ENCODE results near the gene DMD.

The DMD gene

DNA sequence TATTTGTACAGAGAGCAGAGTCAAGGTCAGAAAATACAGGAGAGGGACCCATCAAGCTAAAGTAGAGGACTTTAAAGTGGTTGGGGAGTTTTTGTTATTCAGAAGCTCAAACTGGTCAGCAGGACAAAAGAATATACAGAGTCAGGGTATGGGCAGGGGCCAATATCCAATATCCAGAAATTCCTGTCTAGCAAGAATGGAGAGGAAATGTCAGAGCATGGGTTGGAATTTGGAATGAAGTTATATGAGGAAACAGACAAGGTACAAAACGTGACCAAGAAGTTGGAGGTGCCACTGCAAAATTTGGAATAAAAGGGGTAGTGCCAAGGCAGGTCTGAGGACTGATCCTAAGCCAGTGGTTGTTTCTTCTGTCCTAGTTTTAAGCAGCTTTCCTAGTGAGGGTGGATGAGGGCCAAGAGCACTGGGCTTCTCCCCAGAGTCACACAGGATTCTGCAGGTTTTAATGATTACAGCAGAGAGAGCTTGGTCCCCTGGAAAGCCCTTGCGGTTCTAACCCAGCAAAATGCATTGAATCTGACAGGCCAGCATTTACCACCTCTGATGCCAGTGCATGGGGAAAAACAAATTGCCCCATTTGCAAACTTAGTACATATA is 1834.8 kb downstream of the DMD start:
- no peak for DNase-seq

DNA sequence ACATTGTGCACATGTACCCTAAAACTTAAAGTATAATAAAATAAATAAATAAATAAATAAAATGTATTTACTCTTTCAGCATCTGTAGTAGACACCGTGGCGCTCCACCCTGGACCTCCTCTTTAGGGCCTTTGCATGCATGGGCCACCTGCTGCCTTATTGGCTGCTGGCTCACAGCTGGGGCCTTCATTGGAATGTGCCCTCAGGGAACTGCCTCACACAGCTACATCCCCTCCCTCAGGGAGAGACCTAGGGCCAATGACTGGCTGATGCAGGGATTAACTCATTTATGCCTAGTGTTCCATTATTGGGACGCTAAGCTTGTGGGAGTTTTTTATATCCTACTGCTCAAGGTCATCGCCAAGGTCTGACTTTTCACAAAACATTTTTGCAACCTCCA is 1836.6 kb downstream of the DMD start:
- DNase-seq = no peak

DNA sequence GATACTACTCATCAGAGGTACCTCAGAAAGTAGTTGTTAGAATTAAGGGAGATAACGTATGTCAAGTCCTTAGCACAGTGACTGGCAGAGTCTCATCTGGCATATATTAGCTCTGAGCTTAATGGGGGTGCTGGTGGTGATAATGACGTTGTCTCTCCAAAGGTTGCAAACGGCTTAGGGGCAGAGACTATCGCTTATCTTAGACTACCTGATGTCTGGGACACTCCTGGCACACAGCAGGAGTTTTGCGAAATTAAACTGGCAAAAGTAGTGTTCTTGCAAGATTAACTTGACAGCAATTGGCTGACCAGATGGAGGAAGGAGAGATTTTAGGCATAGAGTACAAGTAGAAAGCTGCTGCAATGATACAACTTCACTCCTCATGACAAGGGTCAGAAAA is 1839.4 kb downstream of the DMD start:
- DNase-seq = no peak

DNA sequence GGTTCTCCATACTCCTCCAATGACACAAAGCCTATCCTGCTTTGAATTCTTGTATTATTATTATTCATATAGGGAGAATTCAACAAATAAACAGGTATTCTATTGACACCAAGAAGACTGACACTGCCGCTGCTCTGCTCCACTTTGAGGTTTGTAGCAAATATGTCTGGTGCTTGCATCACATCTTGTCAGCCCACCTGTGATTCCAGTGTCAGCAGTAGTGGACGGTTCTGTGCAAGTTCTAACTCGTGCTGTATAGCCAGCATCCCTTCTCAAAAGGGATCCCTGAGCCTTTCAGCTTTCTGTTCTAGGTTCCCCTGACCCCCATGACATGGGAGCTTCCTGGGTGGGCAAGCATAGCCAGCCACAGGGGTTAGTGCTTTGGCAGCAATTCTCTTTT is 1843.5 kb downstream of the DMD start:
- no peak for DNase-seq

DNA sequence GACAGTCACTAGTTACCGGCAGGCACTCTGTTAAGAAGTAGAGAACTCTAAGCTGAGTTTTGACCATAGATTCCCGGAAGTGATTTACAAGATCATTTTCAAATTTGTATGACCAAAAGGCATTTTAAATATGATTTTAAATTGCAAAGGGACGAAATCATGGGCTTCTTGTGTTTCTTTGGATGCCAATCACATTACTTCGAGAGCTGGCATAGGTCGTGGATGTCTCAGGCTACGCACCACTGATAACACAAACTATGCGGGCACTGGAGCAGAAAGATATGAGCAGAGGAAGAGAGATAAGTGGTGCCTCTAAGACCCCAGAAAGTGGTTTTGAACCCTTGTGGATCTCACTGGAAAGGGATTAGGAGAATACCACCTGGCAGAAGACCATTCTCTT is 1845.3 kb downstream of the DMD start:
- no peak for DNase-seq

DNA sequence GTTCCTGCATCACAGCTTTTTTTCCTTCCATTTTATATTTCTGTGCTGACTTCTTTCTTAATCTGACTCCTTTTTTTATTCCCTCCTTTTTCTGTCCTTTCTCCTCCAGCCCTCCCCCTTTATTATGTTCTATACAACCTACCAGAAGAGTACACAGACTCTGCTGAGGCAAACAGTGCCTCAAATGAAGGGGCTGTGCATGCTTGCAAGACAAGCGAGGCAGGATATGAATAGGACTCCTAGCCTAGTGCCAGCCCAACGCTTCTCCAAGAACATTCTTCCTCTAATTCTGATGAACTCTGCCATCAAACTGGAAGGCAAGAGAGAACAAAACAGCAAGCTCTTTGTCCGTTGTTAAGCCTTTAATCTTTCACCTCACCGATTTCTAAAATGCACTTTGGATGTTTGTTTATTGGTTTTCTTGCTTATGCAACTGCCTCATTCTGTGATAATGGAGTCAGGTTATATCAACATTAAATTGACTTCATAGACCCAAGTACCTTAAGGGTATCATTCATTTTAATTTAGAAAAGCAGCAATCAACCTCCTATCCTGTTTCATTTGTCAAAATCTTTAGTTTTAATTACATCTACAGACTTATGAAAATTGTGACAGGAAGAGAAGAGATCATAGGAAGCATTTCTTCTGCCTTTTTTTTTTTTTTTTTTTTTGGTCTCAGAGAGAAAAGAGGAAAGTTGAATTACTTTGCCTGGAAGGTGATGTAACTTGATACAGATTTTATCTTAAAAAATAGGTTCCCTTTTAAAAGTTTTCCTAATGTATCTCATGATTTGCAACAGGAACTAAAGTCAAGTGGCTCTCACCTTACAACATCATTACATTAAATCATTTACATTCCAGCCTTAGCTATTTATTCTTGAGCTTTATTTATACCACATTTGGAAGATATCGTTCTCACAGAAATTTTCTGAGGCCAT is 1854.8 kb downstream of the DMD start:
- no peak for DNase-seq

DNA sequence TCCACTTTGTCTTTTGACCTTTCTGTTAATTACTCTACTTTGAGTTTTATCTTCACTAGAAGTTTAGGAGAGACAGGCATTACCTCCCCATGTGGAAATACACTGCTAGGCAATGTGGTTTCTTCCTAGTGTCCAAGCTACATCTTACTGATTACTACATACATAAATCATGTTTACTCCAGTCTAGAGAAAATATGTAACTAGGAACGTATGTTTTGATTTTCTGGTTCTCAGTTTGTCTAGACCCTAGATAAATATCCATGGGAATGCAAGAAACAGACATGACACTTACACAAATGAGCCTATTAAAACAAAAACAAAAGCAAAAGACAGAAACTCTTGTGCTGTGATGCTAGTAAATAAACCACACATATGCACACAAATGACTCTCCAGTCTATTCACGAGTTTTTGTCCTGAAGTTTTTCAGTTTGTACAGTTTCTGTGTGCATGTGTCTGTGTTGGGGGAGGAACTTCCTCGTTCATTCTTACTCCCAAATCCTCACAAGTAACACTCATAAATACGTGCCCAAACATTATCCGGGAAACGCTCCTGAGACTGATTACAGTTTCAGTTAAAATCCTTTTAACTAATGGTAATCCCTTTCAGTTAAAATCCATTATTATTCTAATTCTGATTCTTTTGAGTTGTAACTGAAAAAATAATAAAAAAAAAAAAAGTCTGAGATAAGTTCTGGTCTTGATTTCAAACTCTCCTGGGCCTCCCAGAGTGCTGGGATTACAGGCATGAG is 1856.0 kb downstream of the DMD start:
- DNase-seq = no peak

DNA sequence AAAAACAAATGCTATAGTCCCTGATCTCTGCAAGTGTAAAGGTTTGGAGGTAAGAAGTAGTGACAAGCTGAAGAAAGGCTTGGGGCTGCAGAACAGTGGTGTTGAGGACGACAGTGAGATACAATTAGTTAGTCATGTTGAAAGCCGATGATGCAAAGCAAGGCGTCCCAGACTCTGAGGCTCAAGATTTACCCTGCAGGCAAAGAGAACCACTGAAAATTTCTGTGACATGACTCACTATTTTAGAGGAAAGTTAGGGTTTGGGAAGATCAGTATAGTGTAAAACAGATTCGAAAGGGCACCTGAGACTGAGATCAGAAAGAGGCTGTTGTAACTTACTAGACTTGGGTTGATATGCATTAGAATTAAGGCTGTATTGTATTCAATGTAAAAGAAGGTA is 1858.3 kb downstream of the DMD start:
- no peak for DNase-seq

DNA sequence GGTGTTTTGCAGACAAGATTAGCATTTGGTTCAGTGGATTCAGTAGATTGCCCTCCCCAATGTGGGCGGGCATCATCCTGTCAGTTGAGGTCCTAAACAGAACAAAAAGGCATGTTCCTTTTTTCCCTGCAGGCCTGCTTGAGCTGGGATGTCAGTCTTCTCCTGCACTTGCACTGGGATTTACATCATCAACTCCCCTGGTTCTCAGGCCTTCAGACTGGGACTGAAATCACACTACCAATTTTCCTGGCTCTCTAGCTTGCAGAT is 1860.6 kb downstream of the DMD start:
- DNase-seq = no peak

DNA sequence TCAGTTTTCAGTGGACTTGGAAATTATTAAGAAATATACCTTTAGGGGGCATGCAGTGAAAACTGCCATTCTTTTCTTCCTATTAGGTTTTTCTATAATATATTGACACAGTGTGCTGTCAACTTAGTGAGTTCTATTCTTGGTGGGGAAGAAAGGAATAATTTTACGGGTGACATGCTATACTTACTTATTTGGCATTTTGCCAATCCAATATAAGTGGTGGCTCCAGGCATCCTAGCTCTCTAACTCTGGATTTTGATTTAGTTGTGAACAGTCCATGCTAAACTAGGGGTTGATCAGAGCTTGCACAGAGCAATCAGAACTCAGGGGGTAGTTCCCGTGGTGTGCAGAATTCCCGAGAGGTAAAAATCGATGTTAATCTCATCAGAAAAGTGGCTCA is 1861.8 kb downstream of the DMD start:
- DNase-seq = no peak

DNA sequence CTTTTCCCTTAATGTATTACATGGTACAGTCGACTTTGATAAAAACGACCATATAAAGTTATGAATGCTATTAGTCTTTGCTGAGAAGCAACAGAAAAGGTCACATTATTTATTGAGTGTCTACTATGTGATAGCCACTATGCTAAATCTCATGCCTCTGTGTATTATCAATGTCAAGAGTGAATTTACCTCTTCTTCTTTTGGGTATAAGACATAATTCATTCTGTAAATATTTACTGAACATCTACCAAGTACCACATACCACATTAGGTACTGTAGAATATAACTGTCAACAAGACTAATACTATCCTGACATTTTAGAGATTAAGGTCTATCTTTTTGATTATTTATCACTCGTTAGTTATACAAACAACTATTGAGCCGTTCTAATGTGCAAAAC is 1870.8 kb downstream of the DMD start:
- no peak for DNase-seq

DNA sequence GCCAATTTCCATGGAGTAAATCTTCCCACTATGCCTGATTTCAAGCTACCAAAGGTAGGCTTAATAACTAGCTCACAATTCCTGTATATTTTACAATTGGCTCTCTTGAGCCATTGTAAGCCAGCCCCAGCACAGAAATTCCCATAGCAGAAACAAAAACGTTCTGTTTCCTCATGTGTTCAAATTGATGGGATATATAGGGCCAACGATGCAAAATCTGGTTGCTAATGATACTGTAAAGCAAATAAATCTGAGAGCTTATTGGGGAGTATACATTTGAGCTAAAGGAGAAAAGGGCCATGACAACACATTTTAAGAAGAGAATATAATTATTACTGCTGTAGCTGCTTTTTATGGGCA is 1872.4 kb downstream of the DMD start:
- no peak for DNase-seq

DNA sequence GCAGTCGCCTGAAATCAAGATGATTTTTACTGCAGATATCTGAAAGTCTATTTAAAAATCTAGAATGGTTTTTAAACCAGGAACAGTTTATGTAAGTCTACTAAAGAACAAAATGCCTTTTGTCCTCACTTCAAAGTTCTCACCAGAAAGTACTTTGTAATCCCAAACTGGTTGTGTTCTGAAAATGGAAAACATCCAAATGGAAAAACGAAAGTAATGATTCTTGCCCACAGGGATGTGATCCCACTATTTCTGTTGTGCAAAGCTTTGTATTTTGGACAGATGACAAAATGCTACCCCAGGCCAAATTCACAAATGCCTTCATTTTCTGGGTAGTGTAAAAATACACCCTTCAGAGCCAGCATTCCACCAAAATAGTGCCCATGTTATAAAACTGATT is 1874.0 kb downstream of the DMD start:
- DNase-seq = no peak

DNA sequence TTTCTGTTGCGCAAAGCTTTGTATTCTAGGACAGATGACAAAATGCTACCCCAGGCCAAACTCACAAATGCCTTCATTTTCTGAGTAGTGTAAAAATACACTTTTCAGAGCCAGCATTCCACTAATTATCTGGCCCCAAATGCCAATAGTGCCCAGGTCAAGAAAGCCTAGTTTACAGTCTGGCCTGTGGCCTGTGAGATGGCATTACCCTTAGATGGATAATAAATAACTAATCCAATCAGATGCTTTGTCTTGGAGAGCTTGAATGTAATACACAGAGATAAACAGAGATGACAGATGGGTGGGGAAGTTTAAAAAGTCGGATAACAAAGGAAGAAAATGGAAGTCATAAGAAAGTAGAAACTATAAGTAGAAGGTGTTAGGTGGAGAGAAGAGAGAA is 1874.9 kb downstream of the DMD start:
- no peak for DNase-seq

DNA sequence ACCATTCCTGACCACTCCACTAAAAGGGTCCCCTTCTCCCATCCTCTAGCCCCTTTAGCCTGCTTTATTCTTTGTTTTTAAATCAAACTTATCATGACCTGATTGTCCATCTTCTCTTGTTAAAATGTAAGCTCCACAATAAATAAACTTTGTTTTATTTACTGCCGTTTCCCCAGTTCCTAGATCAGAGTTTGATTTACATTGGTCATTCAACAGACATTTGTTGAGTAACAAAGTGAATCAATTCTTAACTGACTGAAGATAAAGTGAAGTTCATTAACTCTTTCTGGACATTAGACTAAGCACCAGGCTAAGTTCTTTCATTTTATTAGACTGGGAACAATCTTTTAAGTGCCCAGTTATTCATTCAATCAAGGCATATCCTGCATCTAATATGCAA is 1876.4 kb downstream of the DMD start:
- no peak for DNase-seq

DNA sequence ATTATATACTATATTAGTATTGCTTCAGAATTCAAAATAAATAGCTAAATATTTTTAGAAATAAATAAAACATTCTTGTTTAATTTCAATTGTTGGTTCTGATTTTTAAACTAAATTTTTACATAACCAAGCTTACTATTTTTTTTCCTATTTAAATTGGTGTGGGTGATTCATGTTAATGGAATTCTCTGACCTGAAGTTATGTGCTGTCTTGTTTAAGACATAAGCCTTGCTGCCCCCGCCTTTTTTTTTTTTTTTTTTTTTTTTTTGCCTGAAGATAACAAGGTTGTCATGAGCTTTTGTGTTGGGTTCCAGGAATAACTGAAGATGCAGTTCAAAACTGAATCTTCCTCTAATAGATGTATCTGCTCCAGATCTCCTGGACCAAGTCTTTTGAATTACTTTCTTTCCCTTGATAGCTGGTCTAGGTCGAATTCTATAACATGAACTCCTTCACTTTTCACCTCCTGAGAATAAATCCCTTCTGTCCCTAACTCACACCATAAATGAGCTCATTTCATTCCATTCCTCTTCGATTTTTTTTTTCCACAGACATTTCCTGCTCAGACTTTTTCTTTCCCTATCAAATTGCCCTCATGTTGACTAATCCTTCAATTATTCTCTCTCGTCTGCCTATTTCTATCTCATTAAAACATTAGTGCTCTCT is 1878.1 kb downstream of the DMD start:
- DNase-seq = no peak

DNA sequence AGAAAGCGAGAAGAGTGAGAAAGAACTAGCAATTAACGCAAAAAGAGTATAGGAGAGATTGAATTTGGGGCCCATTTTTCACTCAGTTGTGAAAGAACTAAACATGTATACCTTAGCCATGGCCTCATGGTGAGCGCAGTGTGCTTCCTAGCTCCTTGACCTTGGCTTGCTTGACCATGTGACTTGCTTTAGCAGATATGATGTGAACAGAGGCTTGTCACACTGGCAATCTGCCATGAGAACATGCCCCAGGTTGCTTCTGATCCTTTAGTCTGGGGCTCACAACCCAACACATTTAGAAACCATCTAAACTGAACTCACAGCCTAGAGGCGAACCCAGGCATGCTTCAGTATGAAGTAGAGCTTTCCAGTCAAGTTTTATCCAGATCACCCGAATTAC is 1879.4 kb downstream of the DMD start:
- no peak for DNase-seq

DNA sequence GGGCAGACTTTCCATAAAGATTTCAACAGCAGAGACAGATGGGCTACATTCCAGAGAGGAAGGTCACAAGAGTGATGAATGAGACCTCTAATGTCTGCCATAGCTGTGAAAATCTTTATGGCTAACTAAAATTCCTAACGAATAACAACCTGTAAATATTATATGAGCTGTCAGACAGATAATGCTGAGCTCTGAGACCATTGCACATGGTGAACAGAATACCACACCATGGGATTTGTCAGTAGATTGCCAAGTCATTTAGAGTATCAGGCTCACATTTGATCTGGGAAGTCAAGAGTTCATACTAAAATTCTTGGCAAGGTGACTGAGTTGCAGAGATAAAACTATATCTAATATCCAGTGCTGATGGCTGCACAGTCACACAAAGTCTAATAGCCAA is 1880.3 kb downstream of the DMD start:
- no peak for DNase-seq

DNA sequence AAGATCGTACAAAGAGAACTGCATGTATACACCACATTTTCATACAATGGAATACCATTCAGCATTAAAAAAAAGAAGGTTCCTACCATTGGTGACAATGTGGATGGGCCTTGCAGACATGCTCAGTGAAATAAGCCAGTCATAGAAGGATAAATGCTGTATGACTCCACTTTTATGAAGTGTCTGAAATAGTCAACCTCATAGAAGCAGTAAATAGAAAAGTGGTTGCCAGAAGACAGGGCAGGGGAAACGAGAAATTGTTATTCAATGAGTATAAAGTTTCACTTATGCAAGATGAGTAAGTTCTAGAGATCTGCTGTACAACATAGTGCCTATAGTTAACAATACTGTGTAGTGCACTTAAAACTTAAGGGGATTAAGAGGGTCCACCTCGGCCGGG is 1882.1 kb downstream of the DMD start:
- no peak for DNase-seq

DNA sequence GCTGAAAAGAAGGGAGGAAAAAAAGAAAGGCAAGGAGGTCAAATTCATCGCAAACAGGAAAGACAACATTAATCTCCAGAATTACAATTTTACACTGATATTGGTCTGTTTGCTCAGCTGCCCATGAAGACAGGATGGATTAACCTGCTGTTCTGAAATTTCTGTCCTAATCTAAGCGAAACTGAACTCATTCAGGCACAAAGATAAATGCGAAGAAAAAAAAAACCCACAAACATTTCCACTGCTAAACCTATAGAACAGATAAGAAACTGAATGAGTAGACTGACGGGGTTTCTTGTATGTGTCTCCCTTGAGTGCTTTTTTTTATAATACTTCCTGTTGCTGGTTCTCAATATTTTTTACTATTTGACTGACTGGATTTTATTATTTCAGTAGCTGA is 1887.7 kb downstream of the DMD start:
- no peak for DNase-seq

DNA sequence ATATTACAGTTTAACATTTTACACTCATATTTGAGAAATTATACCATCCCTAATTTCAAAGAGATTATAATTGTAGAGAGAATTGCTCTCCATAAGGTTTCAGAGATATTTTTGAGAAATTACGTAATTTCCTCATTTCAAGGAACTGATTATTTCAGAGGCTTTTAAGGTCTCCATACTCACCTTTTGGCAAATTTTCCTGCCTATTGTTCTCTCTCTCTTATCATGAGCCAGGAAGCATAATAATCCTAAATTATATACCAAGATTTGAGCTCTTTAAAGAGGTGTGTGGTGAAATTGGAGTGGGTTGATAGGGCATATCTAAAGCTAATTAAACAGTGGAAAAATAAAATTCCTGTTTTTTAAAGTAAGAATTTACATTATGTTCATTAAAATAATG is 1890.6 kb downstream of the DMD start:
- no peak for DNase-seq

DNA sequence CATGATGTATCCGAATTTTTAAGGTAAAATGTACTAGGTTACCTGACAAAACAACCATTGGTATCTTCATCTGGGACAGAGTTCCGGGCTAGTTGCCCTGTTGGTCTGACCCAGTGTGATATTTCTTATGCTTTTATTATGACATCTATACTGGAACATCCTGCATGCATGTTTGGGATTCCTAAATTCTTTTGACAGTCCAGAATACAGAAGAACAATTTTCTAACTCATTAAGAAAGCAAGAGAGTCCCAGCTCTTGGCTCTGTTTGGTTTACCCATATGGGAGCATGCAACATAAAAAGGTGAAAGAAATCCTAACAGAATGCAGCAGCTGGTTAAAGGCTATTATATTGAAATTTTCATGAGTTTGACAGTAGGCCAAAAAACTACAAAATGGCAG is 1891.8 kb downstream of the DMD start:
- no peak for DNase-seq

DNA sequence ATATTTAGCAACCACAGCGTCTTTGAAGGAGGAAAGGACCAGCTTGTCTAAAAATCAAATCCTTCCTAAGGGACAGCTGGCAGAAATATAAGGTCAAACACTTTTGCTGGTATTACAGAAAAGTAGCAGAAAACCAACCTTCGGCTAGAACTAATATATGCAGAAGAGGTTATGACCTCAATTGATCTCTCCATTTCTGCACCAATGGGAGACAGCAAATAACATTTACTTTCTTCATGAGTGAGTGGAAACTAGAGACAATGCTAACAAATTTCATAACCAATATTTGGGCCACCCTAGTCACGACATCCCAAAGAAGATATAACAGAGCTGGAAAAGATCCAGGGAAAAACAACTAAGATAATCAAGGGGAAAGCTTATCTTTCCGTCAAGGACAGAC is 1892.5 kb downstream of the DMD start:
- no peak for DNase-seq
